ENCODE measurements around the gene IRF2BP2. TPM values are rescaled to one million over a fixed set of nuclear protein-coding genes. Genes with fewer than 3 reads are reported as not detected.

IRF2BP2 gene
- total and polyA plus RNA-seq, 5 experiments from 2014 or later: 25.8 to 183 (median 51.0) TPM

DNA sequence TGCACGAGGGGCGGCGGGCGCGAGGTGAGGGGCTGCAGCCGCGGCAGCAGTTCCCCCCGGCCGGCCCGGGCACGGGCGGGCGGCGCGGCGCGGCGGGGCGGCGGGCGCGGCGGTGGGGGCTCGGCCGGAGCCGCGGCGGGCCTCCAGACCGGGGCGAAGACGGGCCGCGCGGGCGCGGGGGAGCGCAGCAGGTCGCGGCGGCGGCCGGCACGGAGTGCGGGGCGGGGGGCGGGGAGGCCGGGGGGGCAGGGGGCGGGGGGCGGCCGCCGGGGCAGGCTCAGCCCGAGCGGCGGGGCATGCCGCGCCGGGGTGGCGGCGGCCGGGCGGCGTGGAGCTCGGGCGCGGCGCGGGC, 311 bp downstream of the IRF2BP2 start:
- ATAC-seq (no peak), DNase-seq (peak in 1 of 10 donors; percentile 31)
- Mint-ChIP-seq H3K27ac (peak overlapping the region in 4 of 10 donors; percentile 76 to 100 (median 100)), H3K4me1 (peaks cover 47 to 69% (median 65%) of the 10 kb centered on the region in 4 donors), H3K36me3 (peaks cover 14 to 34% (median 25%) of the 10 kb centered on the region in 3 donors), H3K9me3 (peaks cover 0 to 4% (median 0%) of the 10 kb centered on the region in 9 donors), H3K27me3 (peaks cover 0 to 1% (median 0%) of the 10 kb centered on the region in 5 donors), H3K4me3 (peak overlapping the region in 5 of 10 donors; percentile 86 to 97 (median 93))
- POLR2A ChIA-PET: interaction anchor here (0.6 to 8.3 kb wide), 16 partner anchors 10 to 474 kb away, joined by 3 to 217 read pairs (median 4); partner anchors contain the start of gene COA6

DNA sequence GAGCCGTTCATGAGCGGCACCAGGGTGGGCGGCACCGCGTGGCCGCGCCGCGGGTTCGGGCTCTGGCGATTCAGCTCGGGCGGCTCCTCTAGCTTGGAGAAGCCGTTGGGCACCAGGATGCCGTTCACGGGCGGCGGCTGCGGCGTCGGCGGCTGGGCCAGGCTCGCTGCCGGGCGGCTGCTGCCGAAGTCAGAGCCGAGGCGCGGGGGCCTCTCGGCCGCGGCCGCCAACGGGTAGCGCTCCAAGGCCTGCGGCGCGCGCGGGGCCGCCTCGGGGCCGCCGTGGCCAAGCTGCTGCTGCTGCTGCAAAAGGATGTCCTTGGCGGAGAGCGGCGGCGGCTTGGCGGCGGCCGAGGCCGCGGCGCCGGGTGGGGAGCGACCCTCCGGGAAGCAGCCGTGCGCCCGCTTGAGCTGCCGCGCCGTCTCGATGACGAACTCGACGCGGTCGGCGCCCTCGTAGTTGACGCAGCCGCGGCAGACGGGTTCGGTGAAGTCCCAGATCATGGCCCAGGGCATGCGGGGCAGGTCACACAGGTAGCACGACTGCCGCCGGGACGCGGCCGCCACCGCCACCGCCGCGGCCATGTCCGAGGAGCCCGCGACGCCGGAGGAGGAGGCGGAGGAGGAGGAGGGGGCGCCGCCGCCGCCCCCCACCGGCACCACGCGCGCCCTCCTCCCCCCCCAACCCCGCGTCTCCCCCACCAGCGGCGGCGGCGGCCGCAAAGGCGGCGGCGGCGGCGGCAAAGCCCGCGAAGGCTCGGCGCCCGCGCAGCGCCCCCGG, 877 bp downstream of the IRF2BP2 start:
- ATAC-seq: peak; percentile 5 to 8
- H3K4me1 Mint-ChIP-seq: peaks cover 48 to 74% (median 68%) of the 10 kb centered on the region in 4 donors
- peak overlapping the region; percentile 67 to 93 (median 80) for H3K4me3 Mint-ChIP-seq
- peak; percentile 61 to 89 (median 78) for DNase-seq
- peaks cover 0 to 1% (median 0%) of the 10 kb centered on the region in 5 donors for H3K27me3 Mint-ChIP-seq
- H3K27ac Mint-ChIP-seq: peak overlapping the region; percentile 65 to 96 (median 90)
- POLR2A ChIA-PET: interaction anchor here (0.7 to 8.3 kb wide), 15 partner anchors 10 to 474 kb away, joined by 3 to 217 read pairs (median 4); partner anchors contain the start of gene COA6
- peaks cover 0 to 4% (median 0%) of the 10 kb centered on the region in 9 donors for H3K9me3 Mint-ChIP-seq
- H3K36me3 Mint-ChIP-seq: peaks cover 16 to 36% (median 25%) of the 10 kb centered on the region in 3 donors

DNA sequence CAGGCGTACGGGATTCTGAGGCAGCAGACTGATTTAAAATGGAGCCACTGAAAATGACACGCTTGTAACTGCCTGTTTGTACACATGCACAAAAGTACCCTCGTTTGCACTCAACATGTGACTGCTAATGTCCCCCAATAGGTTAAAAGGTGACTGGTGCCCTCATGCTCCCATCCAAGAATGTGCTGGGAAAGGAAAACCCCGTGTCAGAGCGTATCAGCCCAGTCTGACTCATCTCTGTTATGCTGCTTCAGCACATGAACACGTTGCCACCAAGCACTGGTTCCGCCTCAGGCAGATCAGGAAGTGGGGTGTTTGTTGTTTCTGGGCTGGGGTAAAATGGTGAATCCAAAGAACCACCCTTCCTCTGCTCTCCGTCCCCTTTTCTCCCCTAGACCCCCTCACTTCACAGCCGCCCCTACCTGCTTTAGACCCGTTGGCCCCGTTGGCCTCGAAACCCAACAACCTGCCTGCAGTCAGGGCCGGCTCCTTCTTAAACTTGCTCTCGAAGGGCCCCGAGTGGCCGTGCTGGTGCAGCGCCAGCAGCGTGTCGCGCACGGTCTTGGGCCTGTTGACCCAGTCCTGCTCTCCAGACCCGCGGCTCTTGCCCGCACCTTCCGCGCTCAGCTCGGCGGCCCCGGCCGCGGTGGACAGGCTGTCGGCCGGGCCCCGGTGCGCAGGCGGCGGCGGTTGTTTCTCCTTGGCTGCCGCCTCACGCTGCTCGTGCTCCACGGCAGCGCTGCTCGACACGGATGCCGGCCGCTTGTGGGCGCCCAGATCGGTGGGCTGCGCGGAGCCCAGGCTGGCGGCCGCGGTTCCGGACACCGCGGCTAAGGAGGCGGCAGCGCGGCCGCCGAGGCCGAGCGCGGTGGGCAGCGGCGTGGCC, 1.7 kb downstream of the IRF2BP2 start:
- DNase-seq: peak; percentile 59 to 90 (median 82)
- Mint-ChIP-seq H3K27me3 (peaks cover 0 to 1% (median 0%) of the 10 kb centered on the region in 5 donors), H3K27ac (peak overlapping the region; percentile 97 to 100 (median 98)), H3K9me3 (peaks cover 0 to 4% (median 0%) of the 10 kb centered on the region in 9 donors), H3K4me3 (peak overlapping the region; percentile 90 to 99 (median 92)), H3K36me3 (peaks cover 16 to 40% (median 27%) of the 10 kb centered on the region in 3 donors), H3K4me1 (peaks cover 49 to 74% (median 67%) of the 10 kb centered on the region in 4 donors)
- peak; percentile 31 to 33 for ATAC-seq
- POLR2A ChIA-PET: interaction anchor here (1.2 to 8.3 kb wide), 7 partner anchors 9 to 404 kb away, joined by 3 to 217 read pairs (median 11); no protein-coding TSS in a partner anchor

DNA sequence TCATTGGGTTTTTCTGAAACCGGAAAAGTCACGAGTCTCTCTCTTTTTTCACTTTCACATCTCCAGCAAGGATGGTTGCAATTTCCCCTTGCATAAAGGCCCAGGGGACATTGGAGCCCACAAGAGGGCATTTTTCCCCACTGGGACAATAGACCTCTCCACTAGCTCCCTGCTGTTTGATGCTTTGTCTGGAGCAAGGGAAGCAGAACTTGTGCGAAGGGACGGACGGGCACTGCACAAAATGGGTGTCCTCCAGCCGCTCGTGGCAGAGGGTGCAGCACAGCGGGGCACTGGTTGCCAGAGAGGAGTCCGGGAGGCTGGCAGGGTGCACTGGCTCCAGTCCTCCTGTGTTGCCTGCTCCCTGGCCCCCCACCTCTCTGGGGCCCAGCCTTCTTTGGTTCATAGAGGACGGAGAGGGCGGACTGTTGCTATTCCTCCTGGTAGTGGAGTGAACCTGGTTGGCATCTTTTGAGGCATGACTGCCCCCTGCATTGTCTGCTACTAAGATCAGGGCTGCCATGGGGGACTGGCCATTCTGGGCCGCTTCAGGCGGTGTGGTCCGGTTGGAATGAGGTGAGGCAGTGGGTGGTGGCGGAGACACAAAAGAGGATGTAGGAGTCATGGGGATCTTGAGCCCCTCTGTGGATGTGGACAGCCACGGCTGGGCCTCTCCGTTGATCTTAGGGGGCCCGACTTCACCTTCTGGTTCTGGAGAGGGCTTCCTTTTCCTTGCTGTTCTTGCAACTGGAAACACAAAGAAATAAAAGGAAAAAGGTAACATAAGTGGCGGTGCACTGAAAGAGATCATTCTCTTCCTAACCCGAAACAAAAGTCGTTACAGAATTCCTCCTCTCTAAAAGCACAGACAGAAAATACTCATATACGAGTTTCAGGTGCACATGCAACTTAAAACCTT, 2.6 kb downstream of the IRF2BP2 start:
- no peak for ATAC-seq
- Mint-ChIP-seq H3K27me3 (peaks cover 0 to 1% (median 0%) of the 10 kb centered on the region in 5 donors), H3K4me3 (peak overlapping the region; percentile 90 to 99 (median 92)), H3K36me3 (peaks cover 16 to 47% (median 27%) of the 10 kb centered on the region in 3 donors), H3K9me3 (peaks cover 0 to 4% (median 0%) of the 10 kb centered on the region in 9 donors), H3K4me1 (peaks cover 48 to 73% (median 65%) of the 10 kb centered on the region in 4 donors), H3K27ac (peak overlapping the region; percentile 97 to 100 (median 98))
- peak in 4 of 10 donors; percentile 12 to 49 (median 29) for DNase-seq
- POLR2A ChIA-PET: interaction anchor here (0.9 to 1.6 kb wide), 3 partner anchors 9 to 357 kb away, joined by 3 to 11 read pairs (median 3); no protein-coding TSS in a partner anchor

DNA sequence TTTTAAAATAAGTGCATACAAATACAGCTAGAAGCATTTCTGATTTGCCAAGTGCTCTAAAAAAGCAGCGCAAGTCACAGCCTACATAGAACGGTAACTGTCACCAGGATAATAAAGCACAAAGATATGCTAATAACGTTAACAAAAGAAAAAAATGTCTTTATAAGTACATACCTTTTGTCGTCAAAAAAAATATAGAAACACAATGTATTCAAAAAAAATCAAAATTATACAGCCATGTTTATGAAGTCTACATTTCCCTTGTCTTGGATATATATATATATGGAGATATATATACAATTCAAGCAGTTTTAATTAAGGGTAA, 3.2 kb downstream of the IRF2BP2 start:
- Mint-ChIP-seq H3K4me3 (peak overlapping the region; percentile 90 to 99 (median 92)), H3K36me3 (peaks cover 16 to 49% (median 27%) of the 10 kb centered on the region in 3 donors), H3K9me3 (peaks cover 0 to 4% (median 0%) of the 10 kb centered on the region in 9 donors), H3K4me1 (peaks cover 44 to 73% (median 65%) of the 10 kb centered on the region in 4 donors), H3K27ac (peak overlapping the region; percentile 88 to 100 (median 98)), H3K27me3 (peaks cover 0 to 1% (median 0%) of the 10 kb centered on the region in 5 donors)
- ATAC-seq (no peak), DNase-seq (peak in 1 of 10 donors; percentile 13)
- POLR2A ChIA-PET: interaction anchor here (0.9 to 1.6 kb wide), 3 partner anchors 8 to 358 kb away, joined by 3 to 11 read pairs (median 3); no protein-coding TSS in a partner anchor

DNA sequence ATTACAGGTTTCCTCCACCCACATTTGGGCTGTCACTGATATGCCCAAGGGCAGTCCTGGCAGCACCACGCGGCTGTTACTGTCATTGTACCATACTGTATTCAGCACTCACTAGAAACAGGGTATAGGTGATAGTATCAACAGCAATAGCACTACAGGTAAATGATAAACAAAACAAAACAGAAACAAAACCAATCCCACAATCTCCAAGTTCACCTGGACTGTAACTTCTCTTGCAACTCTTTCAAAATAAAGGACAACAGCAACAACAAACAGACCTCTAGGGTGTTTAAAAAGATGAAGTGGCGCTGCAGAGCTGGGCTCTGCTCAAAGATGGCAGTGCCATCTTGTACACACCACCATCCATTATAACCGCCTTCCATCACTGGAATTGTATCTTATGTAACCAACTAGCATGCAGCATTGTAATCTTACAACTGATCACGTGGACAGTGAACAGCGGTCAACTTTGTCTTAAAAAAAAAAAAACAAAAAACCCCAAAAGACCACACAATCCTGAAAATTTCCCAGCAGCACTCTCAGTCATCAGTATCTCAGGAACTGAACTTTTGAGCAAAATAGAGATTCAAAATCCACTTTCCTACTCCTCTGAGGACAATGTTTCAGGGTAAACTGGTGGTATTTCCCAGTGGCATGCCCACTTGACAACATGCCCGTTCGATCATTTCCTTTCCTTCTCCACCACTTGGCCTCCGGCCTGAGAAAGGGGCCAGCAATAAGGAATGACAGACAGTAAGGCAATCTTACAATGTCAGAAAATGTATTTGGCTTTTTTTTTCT, 3.8 kb downstream of the IRF2BP2 start:
- H3K4me3 Mint-ChIP-seq: peak overlapping the region; percentile 90 to 99 (median 92)
- peaks cover 0 to 1% (median 0%) of the 10 kb centered on the region in 5 donors for H3K27me3 Mint-ChIP-seq
- peaks cover 16 to 49% (median 27%) of the 10 kb centered on the region in 3 donors for H3K36me3 Mint-ChIP-seq
- peaks cover 0 to 4% (median 0%) of the 10 kb centered on the region in 9 donors for H3K9me3 Mint-ChIP-seq
- H3K4me1 Mint-ChIP-seq: peaks cover 40 to 73% (median 65%) of the 10 kb centered on the region in 4 donors
- peak in 8 of 10 donors; percentile 25 to 71 (median 51) for DNase-seq
- H3K27ac Mint-ChIP-seq: peak overlapping the region; percentile 88 to 99 (median 98)
- POLR2A ChIA-PET: interaction anchor here (0.7 to 1.6 kb wide), 4 partner anchors 7 to 358 kb away, joined by 3 to 11 read pairs (median 3); no protein-coding TSS in a partner anchor
- ATAC-seq: peak; percentile 12 to 17

DNA sequence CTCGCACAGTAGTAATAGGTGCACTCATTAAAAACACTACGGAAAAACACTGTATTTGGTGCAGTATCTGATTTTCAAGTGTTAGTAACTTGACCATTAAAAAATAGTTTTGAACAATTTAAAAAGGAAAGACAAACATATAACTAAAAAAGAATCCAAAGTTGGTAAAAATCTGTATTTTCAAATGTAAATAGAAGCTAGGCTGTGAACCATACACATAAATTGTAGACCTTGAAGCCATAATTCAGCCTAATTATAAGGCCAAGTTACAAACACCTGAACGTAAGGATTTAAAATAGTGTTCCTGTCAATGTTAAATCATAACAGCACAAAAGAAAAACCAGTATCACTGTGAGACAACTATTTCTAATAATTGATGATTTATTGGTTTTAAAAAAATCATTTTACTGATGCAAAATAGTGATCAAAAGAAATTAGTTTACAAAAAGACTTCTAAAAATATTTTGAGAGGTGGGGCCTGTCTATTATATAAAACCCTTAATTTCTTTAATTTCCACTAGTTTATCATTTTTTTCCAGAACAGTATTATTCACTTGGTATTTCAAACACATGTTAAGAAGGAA, 4.5 kb downstream of the IRF2BP2 start:
- no peak for DNase-seq
- H3K27ac Mint-ChIP-seq: peak overlapping the region; percentile 88 to 99 (median 98)
- H3K4me1 Mint-ChIP-seq: peaks cover 38 to 77% (median 70%) of the 10 kb centered on the region in 4 donors
- no peak for ATAC-seq
- H3K4me3 Mint-ChIP-seq: peak overlapping the region; percentile 90 to 99 (median 92)
- peaks cover 16 to 49% (median 27%) of the 10 kb centered on the region in 3 donors for H3K36me3 Mint-ChIP-seq
- H3K9me3 Mint-ChIP-seq: peaks cover 0 to 4% (median 0%) of the 10 kb centered on the region in 9 donors
- POLR2A ChIA-PET: interaction anchor here (0.7 to 2.8 kb wide), 3 partner anchors 119 to 350 kb away, joined by 3 to 17 read pairs (median 11); no protein-coding TSS in a partner anchor
- H3K27me3 Mint-ChIP-seq: peaks cover 0 to 1% (median 0%) of the 10 kb centered on the region in 5 donors

DNA sequence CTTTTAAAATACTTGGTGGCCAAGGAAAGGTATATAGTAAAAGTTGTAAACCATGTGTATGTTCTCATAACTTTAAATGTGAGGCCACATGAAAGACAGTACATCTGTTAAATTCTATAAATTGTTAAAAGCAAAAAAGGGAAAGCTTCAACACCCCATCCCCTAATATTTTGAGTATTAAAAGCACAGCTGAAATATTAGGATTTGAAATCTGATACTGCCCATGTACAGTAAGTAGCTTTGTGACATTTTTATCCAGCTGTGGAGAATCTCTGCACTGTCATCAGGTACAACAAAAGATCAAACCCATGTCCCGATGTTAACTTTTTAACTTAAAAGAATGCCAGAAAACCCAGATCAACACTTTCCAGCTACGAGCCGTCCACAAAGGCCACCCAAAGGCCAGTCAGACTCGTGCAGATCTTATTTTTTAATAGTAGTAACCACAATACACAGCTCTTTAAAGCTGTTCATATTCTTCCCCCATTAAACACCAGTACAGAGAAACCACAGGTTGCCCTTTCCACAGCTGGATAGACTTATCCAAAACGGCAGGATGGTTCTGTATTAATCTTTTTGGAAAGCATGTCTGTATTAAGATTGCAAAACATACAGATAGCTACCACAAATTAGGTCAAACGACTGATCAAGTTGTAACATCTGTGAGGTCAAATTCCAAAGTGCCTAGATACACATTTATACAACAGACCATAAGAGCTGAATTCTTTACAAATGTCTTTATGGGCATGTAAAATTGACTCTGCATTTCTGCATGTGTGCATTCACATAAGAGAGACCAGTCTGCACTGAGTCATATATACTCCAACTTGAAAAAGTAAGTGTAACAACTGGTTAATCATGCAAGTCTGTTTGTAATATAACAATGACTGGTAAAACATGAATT, 5.2 kb downstream of the IRF2BP2 start:
- H3K27me3 Mint-ChIP-seq: no peaks in the 10 kb centered on the region
- H3K27ac Mint-ChIP-seq: peak overlapping the region; percentile 20 to 98 (median 88)
- DNase-seq (no peak), ATAC-seq (no peak)
- POLR2A ChIA-PET: interaction anchor here (2.8 kb wide), 1 partner anchor 121 kb away, joined by 17 read pairs; no protein-coding TSS in a partner anchor
- peaks cover 0 to 4% (median 0%) of the 10 kb centered on the region in 9 donors for H3K9me3 Mint-ChIP-seq
- H3K4me1 Mint-ChIP-seq: peaks cover 37 to 79% (median 71%) of the 10 kb centered on the region in 4 donors
- peaks cover 16 to 49% (median 25%) of the 10 kb centered on the region in 3 donors for H3K36me3 Mint-ChIP-seq
- H3K4me3 Mint-ChIP-seq: peak overlapping the region; percentile 90 to 99 (median 92)
